Mucosa of rectum (tissue), 2 donors: ENCODE measurements around the gene TOP2B.

ENCODE experiments used
- H3K27ac ChIP-seq, 2 donors: one replicate each; pipeline ENCODE4 v1.7.0; 2013; ENCODE audit warnings: inconsistent platforms in 2 of 2, low read depth in 2 of 2, low read length in 2 of 2
- H3K27me3 ChIP-seq, 2 donors: one replicate each; pipeline ENCODE4 v1.7.0; 2013; ENCODE audit warnings: low read length in 2 of 2; ENCODE audit not compliant: control insufficient read depth in 2 of 2, insufficient read depth in 2 of 2
- H3K36me3 ChIP-seq, 2 donors: one replicate each; pipeline ENCODE4 v1.7.0; 2013; ENCODE audit warnings: low read length in 2 of 2; ENCODE audit not compliant: control insufficient read depth in 2 of 2, insufficient read depth in 2 of 2
- H3K4me1 ChIP-seq, 2 donors: one replicate each; pipeline ENCODE4 v1.7.0; 2013; ENCODE audit warnings: low read length in 2 of 2, mild to moderate bottlenecking in 1 of 2; ENCODE audit not compliant: control insufficient read depth in 2 of 2, insufficient read depth in 2 of 2
- H3K4me3 ChIP-seq, 2 donors: one replicate each; pipeline ENCODE4 v1.7.0; 2013; ENCODE audit warnings: low read length in 2 of 2
- H3K9ac ChIP-seq, 2 donors: one replicate each; pipeline ENCODE4 v1.7.0; 2013; ENCODE audit warnings: low read length in 2 of 2, low read depth in 1 of 2, mild to moderate bottlenecking in 1 of 2
- H3K9me3 ChIP-seq, 2 donors: one replicate each; pipeline ENCODE4 v1.7.0; 2013; ENCODE audit warnings: low read length in 2 of 2; ENCODE audit not compliant: control insufficient read depth in 2 of 2
- donor health status: healthy.
- donor health status: Normal muscosa, but diverticular disease.

The TOP2B gene

DNA sequence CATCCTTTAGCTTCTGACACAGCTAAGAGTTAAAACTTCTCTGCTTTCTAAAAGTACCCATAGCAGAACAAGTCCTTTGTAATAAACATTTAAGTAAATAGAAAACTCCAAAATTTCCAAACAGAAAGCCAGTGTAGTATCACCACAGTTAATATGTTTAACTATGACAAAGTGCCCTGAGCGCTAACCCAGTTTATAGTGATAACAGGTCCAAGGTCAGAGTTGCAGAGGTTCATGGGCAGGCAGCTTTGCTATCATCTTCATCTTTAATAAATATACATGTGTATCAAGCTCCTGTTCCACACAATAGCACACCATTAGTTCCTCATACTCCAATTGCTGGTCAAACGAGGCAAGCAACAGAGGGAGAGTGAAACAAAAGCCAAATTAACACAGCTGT lies 12.4 kb upstream of the TOP2B start:
- Histone ChIP-seq H3K27me3 (no peaks in the 10 kb centered on the region), H3K9me3 (no peaks in the 10 kb centered on the region), H3K4me3 (no peak overlapping the region), H3K4me1 (no peaks in the 10 kb centered on the region), H3K27ac (no peak overlapping the region), H3K36me3 (no peaks in the 10 kb centered on the region), H3K9ac (no peak overlapping the region)

DNA sequence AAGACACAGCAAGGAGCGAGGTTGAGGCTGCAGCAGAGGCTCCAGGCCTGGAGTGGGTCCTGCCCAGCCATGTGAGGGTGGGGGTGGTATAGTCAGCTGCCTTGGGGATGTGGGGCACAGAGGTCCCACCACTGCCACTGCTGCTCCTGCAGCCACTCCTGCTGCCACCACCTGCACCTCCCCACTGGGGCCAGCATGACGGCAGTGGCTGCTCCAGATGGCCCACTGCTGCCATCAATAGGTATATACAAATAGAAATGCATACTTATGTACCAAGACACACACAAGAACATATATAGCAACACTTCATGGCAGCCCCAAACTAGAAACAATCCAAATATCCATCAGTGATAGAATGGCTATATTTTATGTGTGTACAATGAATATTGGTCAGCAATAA lies 10.0 kb upstream of the TOP2B start:
- Histone ChIP-seq H3K36me3 (no peaks in the 10 kb centered on the region), H3K9ac (no peak overlapping the region), H3K9me3 (no peaks in the 10 kb centered on the region), H3K27me3 (no peaks in the 10 kb centered on the region), H3K27ac (no peak overlapping the region), H3K4me3 (no peak overlapping the region), H3K4me1 (no peaks in the 10 kb centered on the region)

DNA sequence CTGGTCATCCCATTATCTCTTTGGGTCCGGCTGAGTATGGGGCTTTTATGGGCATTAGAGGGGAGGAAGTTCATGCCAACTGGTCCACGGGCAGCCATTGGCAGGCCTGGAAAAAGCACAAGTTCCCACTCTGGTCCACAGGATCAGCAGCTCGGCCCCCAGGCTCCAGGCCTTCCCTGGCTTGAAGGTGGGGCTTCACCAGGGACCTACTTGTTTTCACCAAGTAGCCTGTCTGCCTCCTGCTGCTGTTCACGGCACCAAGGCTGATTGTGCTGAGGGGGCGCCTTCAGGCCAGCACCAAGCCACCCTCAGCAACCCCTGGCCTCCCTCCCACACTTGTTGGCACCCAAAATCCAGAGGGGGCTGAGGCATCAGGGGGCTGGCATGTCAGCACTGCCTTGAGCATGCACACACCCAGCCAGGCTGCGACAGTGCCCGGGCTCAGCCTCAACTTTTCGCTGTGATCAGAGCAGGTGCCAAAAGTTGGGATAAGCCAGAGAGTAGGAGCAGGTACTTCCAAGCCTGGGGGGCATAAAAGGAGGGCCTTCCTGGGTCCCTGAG lies 9.1 kb upstream of the TOP2B start:
- H3K27me3 ChIP-seq, result no peaks in the 10 kb centered on the region
- H3K27ac ChIP-seq, result no peak overlapping the region
- no peak overlapping the region for H3K9ac ChIP-seq
- no peak overlapping the region for H3K4me3 ChIP-seq
- no peaks in the 10 kb centered on the region for H3K36me3 ChIP-seq
- no peaks in the 10 kb centered on the region for H3K9me3 ChIP-seq
- no peaks in the 10 kb centered on the region for H3K4me1 ChIP-seq

DNA sequence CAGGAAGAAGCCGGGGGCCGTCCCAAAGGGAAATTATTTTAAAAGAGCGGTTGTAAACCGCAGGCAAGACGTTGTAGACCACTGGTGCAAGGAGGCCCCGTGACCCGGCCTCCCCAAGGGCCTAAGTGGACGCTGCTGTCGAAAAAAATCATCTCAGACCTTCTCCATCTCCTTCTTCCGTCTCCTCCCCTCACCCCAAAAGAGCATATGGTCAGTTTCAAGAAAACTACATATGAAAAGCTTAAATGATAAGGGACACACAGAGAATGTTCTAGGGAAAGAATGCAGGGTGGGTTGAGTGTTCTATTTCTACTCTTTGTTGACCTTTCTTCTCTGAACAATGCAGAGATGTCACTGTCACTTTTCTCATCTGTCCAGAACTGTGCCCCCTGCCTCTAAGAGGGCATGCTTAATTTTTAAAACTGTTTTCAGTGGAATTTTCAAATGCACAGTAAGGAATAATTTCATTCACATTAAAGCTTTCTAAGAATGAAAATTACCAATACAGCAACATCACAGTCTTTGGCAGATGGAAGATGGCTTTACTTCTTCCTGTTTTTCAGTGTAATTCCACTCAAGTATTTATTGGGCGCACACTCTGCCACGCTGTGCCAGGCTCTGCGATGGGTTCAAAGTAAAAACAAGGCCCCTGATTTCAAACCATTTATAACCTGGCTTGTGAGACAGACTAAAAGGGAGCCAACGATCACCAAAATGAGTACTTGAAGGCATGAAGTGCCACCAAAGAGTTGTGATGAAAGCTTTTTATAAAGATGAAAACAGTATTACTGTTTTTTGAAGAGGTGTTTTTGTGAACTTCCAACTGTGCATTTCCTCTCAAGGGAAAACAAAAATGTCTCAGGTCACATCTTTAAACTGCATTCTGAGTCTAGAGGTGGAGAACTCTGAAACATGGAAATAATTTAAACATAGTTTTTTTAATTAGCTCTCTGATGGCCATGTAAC lies 891 bp upstream of the TOP2B start:
- Histone ChIP-seq H3K9me3 (no peaks in the 10 kb centered on the region), H3K9ac (peak overlapping the region; percentile 72 to 94), H3K27ac (peak overlapping the region; percentile 97), H3K36me3 (no peaks in the 10 kb centered on the region), H3K4me1 (peaks cover 10 to 21% of the 10 kb centered on the region in 2 donors), H3K27me3 (no peaks in the 10 kb centered on the region), H3K4me3 (peak overlapping the region; percentile 76 to 87)

DNA sequence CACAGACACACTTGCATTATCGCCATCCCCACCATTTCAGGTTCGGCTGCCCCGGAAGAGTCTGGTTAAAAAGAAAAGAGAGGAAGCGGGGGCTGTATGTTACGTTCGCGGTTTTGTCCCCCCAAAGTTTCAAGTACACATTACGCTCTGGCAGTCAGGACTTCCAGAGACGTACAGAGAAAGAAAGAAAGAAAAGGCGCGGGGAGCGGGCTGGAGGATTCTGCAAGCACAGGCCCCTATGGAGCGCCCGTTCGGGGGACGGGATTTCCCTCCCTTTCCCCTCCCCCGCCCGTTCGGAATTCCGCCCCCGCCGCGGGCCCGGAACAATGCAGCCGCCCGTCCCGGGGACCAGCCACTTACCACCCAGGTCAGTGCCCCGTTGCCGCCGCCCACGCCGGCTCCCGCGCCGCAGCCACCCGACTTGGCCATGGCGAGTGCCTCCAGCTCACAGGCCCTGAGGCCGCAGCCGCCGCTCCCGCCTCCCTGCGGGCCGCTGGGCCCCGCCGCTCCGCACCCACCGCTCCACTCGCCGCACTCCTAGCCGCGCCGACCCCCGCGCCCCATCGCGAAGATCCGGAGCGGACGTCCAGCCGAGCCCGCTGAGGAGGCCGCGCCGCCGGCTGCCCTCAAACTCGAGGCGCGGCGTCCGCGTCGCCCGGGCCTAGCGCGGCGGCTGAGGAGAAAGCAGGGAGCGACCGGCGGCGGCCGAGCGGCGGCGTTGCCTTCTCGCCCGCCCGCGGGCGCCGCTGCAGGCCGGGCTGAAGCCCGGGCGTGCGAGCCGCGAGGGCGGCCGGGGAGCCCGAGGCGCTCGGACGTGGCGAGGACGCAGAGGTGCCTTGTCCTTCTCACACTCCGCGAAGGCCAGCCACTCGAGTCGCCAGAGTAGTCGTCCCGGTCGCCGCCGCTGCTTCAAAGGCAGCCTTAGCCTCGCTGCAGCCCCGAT lies 567 bp downstream of the TOP2B start:
- peak overlapping the region; percentile 76 to 96 for H3K4me3 ChIP-seq
- H3K27ac ChIP-seq, result peak overlapping the region; percentile 97
- no peaks in the 10 kb centered on the region for H3K9me3 ChIP-seq
- peaks cover 10 to 21% of the 10 kb centered on the region in 2 donors for H3K4me1 ChIP-seq
- no peaks in the 10 kb centered on the region for H3K27me3 ChIP-seq
- H3K9ac ChIP-seq, result peak overlapping the region; percentile 80 to 94
- H3K36me3 ChIP-seq, result no peaks in the 10 kb centered on the region

DNA sequence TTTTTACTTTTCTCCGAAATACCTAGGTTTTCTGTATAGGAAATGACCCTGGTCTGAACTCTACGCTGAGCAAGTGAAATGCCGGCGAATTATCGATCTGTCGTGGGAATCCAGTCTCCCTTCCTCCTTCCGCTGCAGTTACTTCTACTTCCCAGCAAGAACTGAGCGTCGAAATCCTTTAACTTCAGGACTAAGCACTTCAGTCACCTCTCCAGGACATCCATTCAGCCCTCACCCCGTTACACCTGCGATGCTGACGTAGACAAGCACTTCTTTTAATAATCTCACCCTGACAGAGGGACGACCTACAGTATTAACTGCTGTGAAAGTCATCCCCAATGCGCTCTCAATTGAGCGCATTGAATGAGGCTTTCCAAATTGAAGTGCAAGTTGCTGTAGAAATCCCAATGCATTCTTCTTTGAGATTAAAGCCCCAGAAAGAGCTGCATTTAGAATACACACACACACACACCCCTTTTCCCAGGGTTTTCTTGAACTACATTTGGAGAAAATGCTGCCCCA lies 1.3 kb downstream of the TOP2B start:
- Histone ChIP-seq H3K4me1 (peaks cover 10 to 21% of the 10 kb centered on the region in 2 donors), H3K4me3 (peak overlapping the region; percentile 76 to 96), H3K9ac (peak overlapping the region; percentile 35 to 94), H3K36me3 (no peaks in the 10 kb centered on the region), H3K9me3 (no peaks in the 10 kb centered on the region), H3K27me3 (no peaks in the 10 kb centered on the region), H3K27ac (peak overlapping the region; percentile 97)

DNA sequence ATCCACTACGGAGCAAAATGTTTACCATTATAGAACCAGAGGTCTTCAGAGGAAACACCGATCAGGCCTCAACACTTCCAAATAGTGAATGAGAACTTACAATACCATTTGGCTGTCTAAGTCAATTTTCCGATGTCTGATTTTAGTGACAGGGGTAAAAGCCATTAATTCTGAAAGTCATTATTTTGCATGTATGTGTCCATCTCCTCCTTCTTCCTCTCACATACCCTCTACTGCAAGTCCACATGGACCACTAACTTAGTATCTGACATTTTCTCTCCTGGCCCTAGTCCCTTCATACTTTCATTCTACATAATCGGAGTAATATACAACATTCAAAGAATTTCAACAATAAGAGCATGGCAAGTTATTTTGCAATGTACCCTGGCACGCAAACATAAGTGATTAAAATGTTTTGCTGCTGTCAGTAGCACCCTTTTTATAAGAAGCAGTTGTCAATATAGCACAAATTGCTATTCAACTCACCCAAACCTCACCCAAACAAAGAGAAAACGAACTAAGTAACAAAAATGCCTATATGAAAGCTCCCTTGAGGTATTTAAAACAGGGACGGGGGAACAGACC lies 1.9 kb downstream of the TOP2B start:
- Histone ChIP-seq H3K4me1 (peaks cover 10 to 21% of the 10 kb centered on the region in 2 donors), H3K9ac (peak overlapping the region; percentile 35 to 94), H3K9me3 (no peaks in the 10 kb centered on the region), H3K27me3 (no peaks in the 10 kb centered on the region), H3K36me3 (no peaks in the 10 kb centered on the region), H3K27ac (peak overlapping the region; percentile 97), H3K4me3 (peak overlapping the region; percentile 76 to 96)

DNA sequence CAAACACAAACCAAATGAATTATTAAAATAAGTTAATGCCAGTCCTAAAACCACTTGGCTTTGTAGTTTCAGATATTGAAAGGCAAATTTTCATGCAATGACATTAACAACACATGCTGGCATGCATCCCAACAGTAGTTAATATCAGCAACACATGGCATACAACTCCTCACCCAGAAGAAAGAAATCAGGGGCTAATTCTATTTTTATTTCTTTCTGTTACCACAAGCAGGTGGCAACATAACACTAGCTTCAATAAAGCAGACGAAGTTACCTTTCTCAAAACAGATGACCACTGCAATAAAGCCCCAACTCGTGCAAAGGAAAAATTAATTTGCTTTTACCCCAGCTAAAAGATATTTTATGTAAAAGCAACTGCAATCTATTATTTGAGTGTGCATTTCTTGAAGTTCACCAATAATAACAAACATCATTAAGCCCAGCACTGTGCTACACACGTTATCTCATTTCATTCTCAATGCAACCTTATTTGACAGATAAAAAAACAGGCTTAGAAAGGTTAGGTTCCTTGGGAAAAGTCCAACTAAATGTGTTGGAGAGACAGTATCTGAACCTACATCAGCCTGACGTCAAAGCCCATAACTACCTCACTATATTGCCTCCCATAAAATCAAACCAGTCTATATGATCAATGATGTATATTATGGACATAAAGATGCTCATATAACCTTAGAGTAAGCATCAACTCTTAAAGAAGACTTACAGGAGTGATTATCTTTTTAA lies 2.8 kb downstream of the TOP2B start:
- Histone ChIP-seq H3K36me3 (no peaks in the 10 kb centered on the region), H3K27me3 (no peaks in the 10 kb centered on the region), H3K9me3 (no peaks in the 10 kb centered on the region), H3K9ac (peak overlapping the region in 1 of 2 donors; percentile 24), H3K4me3 (peak overlapping the region; percentile 17 to 96), H3K27ac (no peak overlapping the region), H3K4me1 (peaks cover 10 to 21% of the 10 kb centered on the region in 2 donors)

DNA sequence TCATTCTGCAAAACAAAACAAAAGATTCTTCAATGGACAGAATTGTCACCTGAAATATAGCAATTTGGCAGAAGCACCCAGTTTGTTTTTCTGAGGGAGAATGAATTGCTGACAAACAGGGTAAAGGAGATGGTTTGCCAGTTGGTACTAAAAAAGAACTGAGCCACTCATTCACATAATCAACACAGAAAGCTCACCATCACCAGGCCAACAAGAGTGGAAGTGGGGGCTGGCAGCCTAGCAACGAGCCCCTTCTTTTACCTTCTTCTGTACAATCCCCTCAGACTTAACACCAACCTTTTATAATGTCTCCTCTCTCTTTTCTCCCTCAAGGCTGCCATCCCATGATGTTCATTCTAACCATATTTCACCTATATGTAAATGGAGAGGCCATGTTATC lies 5.9 kb downstream of the TOP2B start:
- Histone ChIP-seq H3K4me1 (peaks cover 7 to 18% of the 10 kb centered on the region in 2 donors), H3K4me3 (no peak overlapping the region), H3K27me3 (no peaks in the 10 kb centered on the region), H3K9me3 (no peaks in the 10 kb centered on the region), H3K36me3 (no peaks in the 10 kb centered on the region), H3K9ac (no peak overlapping the region), H3K27ac (no peak overlapping the region)
